IMR-90 (cell line): ENCODE measurements around the gene PRSS21. TPM values are rescaled to one million over a fixed set of nuclear protein-coding genes. Genes with fewer than 3 reads are reported as not detected.

Experiments
- ATAC-seq: fragments of 200-7000 bp; cut with Tn5 transposase; 2 replicates; pipeline ENCODE4 v1.9.1; 2020; ENCODE audit warnings: low read depth, mild to moderate bottlenecking, moderate library complexity
- BruUV-seq: library from RNA; stranded (reverse); fragments of 400-500 nt; replicated peaks from 2 replicates; lab custom pipeline; 2021; lab: Mats Ljungman, UMichigan
- CTCF ChIA-PET: fragments of 300-600 bp; formaldehyde crosslinking; extraction: SDS; loops from one replicate; lab custom pipeline; 2021; ENCODE audit warnings: antibody characterized with exemption; lab: Yijun Ruan, JAX
- POLR2A ChIA-PET: fragments of 300-600 bp; sonication (Branson Sonifier 250); formaldehyde crosslinking; loops from one replicate; lab custom pipeline; 2022; ENCODE audit warnings: antibody characterized with exemption; ENCODE audit not compliant: unreplicated experiment; lab: Charles Lee
- DNase-seq: peaks from one replicate; pipeline ENCODE4 v3.0.0; 2013
- H2AFZ ChIP-seq: replicated peaks from 2 replicates; pipeline ENCODE3; 2013; ENCODE audit warnings: low read length, mild to moderate bottlenecking; ENCODE audit not compliant: poor library complexity
- H2AK5ac ChIP-seq: 2 replicates; pipeline ENCODE4 v1.6.1; 2013; ENCODE audit warnings: low read depth, low read length, inconsistent platforms
- H2AK9ac ChIP-seq: replicated peaks from 2 replicates; pipeline ENCODE3; 2013; ENCODE audit warnings: mild to moderate bottlenecking, low read depth, low read length, moderate library complexity; ENCODE audit not compliant: poor library complexity
- H2BK120ac ChIP-seq: 2 replicates; pipeline ENCODE4 v1.6.1; 2013; ENCODE audit warnings: low read depth, low read length, inconsistent platforms
- H2BK15ac ChIP-seq: 3 replicates; pipeline ENCODE4 v1.6.1; 2013; ENCODE audit warnings: low read depth, low read length, inconsistent platforms
- H2BK20ac ChIP-seq: 2 replicates; pipeline ENCODE4 v1.6.1; 2013; ENCODE audit warnings: low read depth, mild to moderate bottlenecking, inconsistent platforms, low read length, moderate library complexity
- H2BK5ac ChIP-seq: 2 replicates; pipeline ENCODE4 v1.6.1; 2013; ENCODE audit warnings: mild to moderate bottlenecking, low read depth, low read length, inconsistent platforms; ENCODE audit not compliant: poor library complexity, severe bottlenecking
- H3K14ac ChIP-seq: replicated peaks from 2 replicates; pipeline ENCODE4 v1.6.1; 2013; ENCODE audit warnings: low read depth, low read length, inconsistent platforms
- H3K18ac ChIP-seq: 2 replicates; pipeline ENCODE4 v1.6.1; 2013; ENCODE audit warnings: low read depth, low read length, control low read depth
- H3K23ac ChIP-seq: 2 replicates; pipeline ENCODE4 v1.6.1; 2013; ENCODE audit warnings: low read depth, low read length, inconsistent platforms
- H3K27ac ChIP-seq: 2 replicates; pipeline ENCODE4 v1.5.1; 2013; ENCODE audit warnings: mild to moderate bottlenecking, control low read depth, low read length; ENCODE audit not compliant: insufficient read depth
- H3K27me3 ChIP-seq: 2 replicates; pipeline ENCODE4 v1.6.1; 2013; ENCODE audit warnings: low read length; ENCODE audit not compliant: control insufficient read depth, insufficient read depth
- H3K36me3 ChIP-seq: 2 replicates; pipeline ENCODE4 v1.6.1; 2013; ENCODE audit warnings: low read length, mixed read lengths; ENCODE audit not compliant: control insufficient read depth, insufficient read depth
- H3K4ac ChIP-seq: 2 replicates; pipeline ENCODE4 v1.6.1; 2013; ENCODE audit warnings: low read depth, low read length, inconsistent platforms
- H3K4me1 ChIP-seq: 2 replicates; pipeline ENCODE4 v1.6.1; 2013; ENCODE audit warnings: low read length, mixed read lengths; ENCODE audit not compliant: control insufficient read depth, insufficient read depth
- H3K4me2 ChIP-seq: 2 replicates; pipeline ENCODE4 v1.6.1; 2013; ENCODE audit warnings: low read depth, mild to moderate bottlenecking, control low read depth, low read length, moderate library complexity
- H3K4me3 ChIP-seq: 2 replicates; pipeline ENCODE4 v1.5.1; 2013; ENCODE audit warnings: low read depth, mild to moderate bottlenecking, control low read depth, low read length, moderate library complexity; ENCODE audit not compliant: insufficient read depth
- H3K56ac ChIP-seq: 2 replicates; pipeline ENCODE4 v1.6.1; 2013; ENCODE audit warnings: low read length, inconsistent platforms; ENCODE audit not compliant: insufficient read depth; ENCODE audit errors: extremely low read depth
- H3K79me1 ChIP-seq, 2 experiments: 2 replicates each; pipeline ENCODE4 v1.6.1; 2013; ENCODE audit warnings: low read length in 2 of 2, inconsistent platforms in 1 of 2, low read depth in 1 of 2
- H3K9ac ChIP-seq: 2 replicates; pipeline ENCODE4 v1.6.1; 2013; ENCODE audit warnings: low read depth, low read length, control low read depth
- H3K9me1 ChIP-seq: 2 replicates; pipeline ENCODE4 v1.6.1; 2013; ENCODE audit warnings: low read length, inconsistent platforms; ENCODE audit not compliant: insufficient read depth
- H3K9me3 ChIP-seq: 2 replicates; pipeline ENCODE4 v1.6.1; 2013; ENCODE audit warnings: low read length; ENCODE audit not compliant: control insufficient read depth, insufficient read depth
- H4K20me1 ChIP-seq: 2 replicates; pipeline ENCODE4 v1.6.1; 2013; ENCODE audit warnings: low read length, inconsistent platforms; ENCODE audit not compliant: insufficient read depth
- H4K5ac ChIP-seq: 2 replicates; pipeline ENCODE4 v1.6.1; 2013; ENCODE audit warnings: mild to moderate bottlenecking, low read depth, low read length, control low read depth
- H4K8ac ChIP-seq, 2 experiments: 2 replicates each; pipeline ENCODE4 v1.6.1; 2013; ENCODE audit warnings: low read depth in 2 of 2, low read length in 2 of 2, control low read depth in 1 of 2, inconsistent platforms in 1 of 2
- H4K91ac ChIP-seq: 2 replicates; pipeline ENCODE4 v1.6.1; 2013; ENCODE audit warnings: low read depth, low read length, inconsistent platforms; ENCODE audit not compliant: insufficient read depth
- CEBPB ChIP-seq: IDR thresholded peaks from 2 replicates; pipeline ENCODE4 v1.6.1; 2012; ENCODE audit warnings: low read depth, low read length, improper control_type of control experiment
- CHD1 ChIP-seq: IDR thresholded peaks from 2 replicates; pipeline ENCODE4 v1.6.1; 2012; ENCODE audit warnings: low read depth, low read length, improper control_type of control experiment
- CTCF ChIP-seq: conservative IDR thresholded peaks from 2 replicates; pipeline ENCODE4 v1.5.1; 2012; ENCODE audit warnings: mild to moderate bottlenecking, low read depth, low read length, improper control_type of control experiment
- ELK1 ChIP-seq: fragments of 150-350 bp; IDR thresholded peaks from 2 replicates; pipeline ENCODE4 v1.6.1; 2016; ENCODE audit warnings: low read depth, mild to moderate bottlenecking, low read length, moderate library complexity, borderline replicate concordance
- MAFK ChIP-seq: IDR thresholded peaks from 2 replicates; pipeline ENCODE4 v1.6.1; 2012; ENCODE audit warnings: low read depth, low read length, improper control_type of control experiment
- NFE2L2 ChIP-seq: fragments of 150-350 bp; IDR thresholded peaks from 2 replicates; pipeline ENCODE4 v1.6.1; 2016; ENCODE audit warnings: low read depth, mild to moderate bottlenecking, low read length
- POLR2A ChIP-seq: IDR thresholded peaks from 2 replicates; pipeline ENCODE4 v1.6.1; 2012; ENCODE audit warnings: mild to moderate bottlenecking, low read depth, low read length
- RAD21 ChIP-seq: IDR thresholded peaks from 2 replicates; pipeline ENCODE4 v1.6.1; 2012; ENCODE audit warnings: low read length, improper control_type of control experiment
- RCOR1 ChIP-seq: IDR thresholded peaks from 2 replicates; pipeline ENCODE4 v1.6.1; 2012; ENCODE audit warnings: mild to moderate bottlenecking, low read length, improper control_type of control experiment; ENCODE audit not compliant: insufficient replicate concordance
- RFX5 ChIP-seq: IDR thresholded peaks from 2 replicates; pipeline ENCODE4 v1.8.0; 2012; ENCODE audit warnings: low read depth, mild to moderate bottlenecking, low read length, moderate library complexity
- SMC3 ChIP-seq: fragments of 150-350 bp; IDR thresholded peaks from 2 replicates; pipeline ENCODE4 v1.6.1; 2016; ENCODE audit warnings: low read depth, mild to moderate bottlenecking, antibody characterized with exemption, low read length, moderate library complexity
- WGBS, 2 experiments: methylation state at CpG; one replicate each; pipeline versions ENCODE4 v1.1.5 to v1.1.7; 2013; ENCODE audit warnings: missing lambda C conversion rate in 2 of 2; ENCODE audit not compliant: insufficient read length in 1 of 2; ENCODE audit errors: extremely low coverage in 2 of 2; 5-methylcytosine and 5-hydroxymethylcytosine counted together
- dilution Hi-C: fragments of 300-500 bp; cut with HindIII; formaldehyde crosslinking; loops from one replicate; pipeline ENCODE4 v1.14.3; 2018; ENCODE audit warnings: low sequenced_read_pairs; ENCODE audit not compliant: unreplicated experiment
- in situ Hi-C: fragments of 300-500 bp; cut with MboI; formaldehyde crosslinking; loops from 3 replicates; pipeline ENCODE4 v1.14.3; 2019; ENCODE audit warnings: low sequenced_read_pairs, inconsistent platforms, mixed read lengths
- intact Hi-C: fragments of 100-400 bp; cut with micrococcal nuclease; formaldehyde crosslinking; loops from 2 replicates; pipeline ENCODE4 v1.10.0; 2022
- polyA plus RNA-seq, 3 experiments: library from polyadenylated mRNA; depleted of rRNA; stranded (reverse); fragments of >200 nt; gene quantifications; 2 replicates each; pipeline ENCODE4 v1.2.3, GENCODE V29; 2012; ENCODE audit warnings: low replicate concordance in 1 of 3
- total RNA-seq: library from RNA; depleted of rRNA; stranded (reverse); fragments of >200 nt; gene quantifications from 2 replicates; pipeline ENCODE4 v1.2.3, GENCODE V29; 2012

PRSS21 gene
- total and polyA plus RNA-seq, 2 of the 4 experiments (the other 2 are of a cell fraction): 0.21 TPM; not detected in 1

- Histone ChIP-seq H2BK20ac (no peak overlapping the region), H4K91ac (no peak overlapping the region), H3K27ac (no peak overlapping the region), H3K14ac (no peak overlapping the region), H3K23ac (no peak overlapping the region), H3K4me1 (0 out of 2 replicates have a peak, but pooled peaks cover 2% of the 10 kb centered on the region), H3K9me1 (no peaks in the 10 kb centered on the region), H3K79me1 (no peaks in the 10 kb centered on the region), H2BK120ac (no peak overlapping the region), H4K5ac (no peak overlapping the region), H3K9me3 (peaks cover 5% of the 10 kb centered on the region), H3K18ac (no peak overlapping the region), H2AK5ac (no peak overlapping the region), H3K36me3 (no peaks in the 10 kb centered on the region), H2AFZ (peak overlapping the region; percentile 49), H3K4ac (no peak overlapping the region), H3K56ac (no peak overlapping the region), H2AK9ac (peak overlapping the region; percentile 50), H2BK15ac (no peak overlapping the region), H4K8ac (no peak overlapping the region), H3K4me2 (no peak overlapping the region), H3K27me3 (peaks cover 24% of the 10 kb centered on the region), H4K20me1 (no peaks in the 10 kb centered on the region), H3K9ac (no peak overlapping the region), H3K4me3 (no peak overlapping the region), H2BK5ac (no peak overlapping the region)
- dilution Hi-C loops: no loop called here
- 55% methylated on average over 5 of the region's 18 CpGs; no CpG with 5 or more reads in 1 of the 2 experiments for WGBS, 2 experiments
- DNase-seq (no peak), ATAC-seq (no peak)
- in situ Hi-C loops: no loop called here
- no TSS peak for BruUV-seq
- CTCF ChIA-PET: interaction anchor here (1.2 to 1.4 kb wide), 2 partner anchors 14 to 15 kb away, joined by 3 to 4 read pairs; no protein-coding TSS in a partner anchor
- POLR2A ChIA-PET: interaction anchor here (0.7 kb wide), 1 partner anchor 15 kb away, joined by 4 read pairs; no protein-coding TSS in a partner anchor
- no peak for TF ChIP-seq SMC3
- no peak for TF ChIP-seq CEBPB
- TF ChIP-seq CHD1: no peak
- TF ChIP-seq MAFK: no peak
- no peak for TF ChIP-seq RCOR1
- TF ChIP-seq NFE2L2: no peak
- no peak for TF ChIP-seq RFX5
- TF ChIP-seq POLR2A: no peak
- TF ChIP-seq ELK1: no peak
- TF ChIP-seq RAD21: no peak
- no peak for TF ChIP-seq CTCF
- intact Hi-C loops: no loop called here
These were observed 36.6 kb downstream of the PRSS21 start for GRCh38 chr16:2853531-2854073.
